ENCODE data around the gene SMG6. TPM values are rescaled to one million over a fixed set of nuclear protein-coding genes. Genes with fewer than 3 reads are reported as not detected.

The SMG6 gene
- total and polyA plus RNA-seq, 2 of the 8 experiments (the other 6 are each of a cell fraction or from before 2014, with no cell fraction given) = 18.5 to 25.2 TPM

DNA sequence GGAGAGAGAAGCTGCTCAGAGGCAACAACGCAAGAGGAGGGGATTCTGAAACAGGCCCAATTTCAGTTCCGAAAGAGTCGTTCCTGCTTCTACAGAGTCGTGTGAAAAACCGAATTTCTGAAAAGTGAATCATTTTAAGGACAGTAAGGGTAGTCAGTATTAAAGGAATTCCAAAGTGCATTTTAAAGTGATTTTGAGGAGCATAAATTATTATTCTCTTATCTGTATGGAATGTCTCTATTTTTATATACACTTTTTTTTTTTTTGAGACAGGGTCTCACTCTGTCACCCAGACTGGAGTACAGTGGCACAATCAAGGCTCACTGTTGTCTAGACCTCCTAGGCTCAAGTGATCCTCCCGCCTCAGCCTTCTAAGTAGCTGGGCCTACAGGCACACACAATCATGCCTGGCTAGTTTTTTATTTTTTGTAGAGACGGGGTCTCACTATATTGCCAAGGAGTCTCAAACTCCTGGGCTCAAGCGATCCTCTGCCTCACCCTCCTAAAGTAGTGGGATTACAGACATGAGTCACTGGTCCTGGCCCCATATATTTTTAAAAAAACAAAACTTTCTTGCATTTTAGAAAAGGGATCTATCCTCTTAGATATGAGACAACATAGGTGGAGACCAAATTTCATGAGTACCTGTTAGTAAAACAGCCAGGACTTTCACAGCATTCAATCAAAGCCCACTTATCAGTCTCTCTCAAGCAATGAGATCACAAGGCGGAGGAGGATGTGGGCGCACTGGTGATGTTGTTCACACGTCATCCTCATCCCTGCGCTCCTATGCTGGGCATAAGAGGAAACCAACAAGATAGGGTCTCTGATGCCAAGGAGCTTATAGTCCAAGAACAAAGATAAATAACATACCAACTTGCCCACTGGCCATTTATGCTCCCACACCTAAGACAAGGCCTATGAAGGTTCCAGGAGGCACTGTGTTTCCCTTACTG, 53.2 kb downstream of the SMG6 start:
- H2BK120ac ChIP-seq (replicated peaks; ENCODE audit: low read depth, low read length) = no peak overlapping the region
- no peaks in the 10 kb centered on the region for H3K9me3 ChIP-seq (ENCODE audit: insufficient read depth in 2 of 2, low read depth in 1 of 2, low read length in 1 of 2)
- ChIA-PET POLR2A (ENCODE audit: partially characterized antibody) (interaction anchor here (0.6 to 1.2 kb wide), 2 partner anchors 83 to 155 kb away, joined by 3 read pairs; no protein-coding TSS in a partner anchor), CTCF (ENCODE audit: partially characterized antibody) (interaction anchor here (0.5 to 3.8 kb wide), 7 partner anchors 32 to 252 kb away, joined by 3 to 14 read pairs (median 3); no protein-coding TSS in a partner anchor)
- no peak overlapping the region for H2BK20ac ChIP-seq (ENCODE audit: low read length)
- peaks cover 0 to 2% (median 0%) of the 10 kb centered on the region in 4 experiments; a peak in 2 of 8 replicates for H3K36me3 ChIP-seq (ENCODE audit: control insufficient read depth in 2 of 4, insufficient read depth in 4 of 4, low read length in 3 of 4)
- H2BK12ac ChIP-seq (ENCODE audit: low read depth, low read length) = no peak overlapping the region
- no peaks in the 10 kb centered on the region for H3K23me2 ChIP-seq (ENCODE audit: low read depth, low read length)
- H3K23ac ChIP-seq (ENCODE audit: insufficient read length) = no peak overlapping the region
- no peaks in the 10 kb centered on the region for H3K79me2 ChIP-seq (ENCODE audit: control insufficient read depth in 1 of 2, insufficient read depth in 2 of 2, low read length in 2 of 2)
- no peak overlapping the region for H3K4me3 ChIP-seq (ENCODE audit: extremely low read depth in 1 of 4, insufficient read depth in 2 of 4, low read depth in 3 of 4, low read length in 4 of 4)
- no peak overlapping the region for H3K56ac ChIP-seq (replicated peaks; ENCODE audit: insufficient read length, low read depth, low read length)
- no peak overlapping the region for H2AK5ac ChIP-seq (ENCODE audit: low read depth, low read length)
- no peak overlapping the region for H2AFZ ChIP-seq (ENCODE audit: low read length)
- H3K18ac ChIP-seq (ENCODE audit: extremely low read depth, low read length) = no peak overlapping the region
- no peaks in the 10 kb centered on the region for H3K79me1 ChIP-seq (ENCODE audit: low read depth, low read length)
- no peak overlapping the region for H2BK15ac ChIP-seq (ENCODE audit: low read length)
- no peak for DNase-seq (ENCODE audit: low read depth in 1 of 2, low spot score in 2 of 2)
- H4K20me1 ChIP-seq (replicated peaks in 1 of 2; ENCODE audit: control insufficient read depth in 1 of 2, insufficient read depth in 2 of 2, low read length in 2 of 2) = peaks cover 0 to 2% of the 10 kb centered on the region in 2 experiments
- no peaks in the 10 kb centered on the region for H3K4me1 ChIP-seq (replicated peaks in 1 of 4; ENCODE audit: control insufficient read depth in 3 of 4, insufficient read depth in 4 of 4, low read length in 3 of 4)
- no peak overlapping the region for H3K14ac ChIP-seq (ENCODE audit: insufficient read length)
- 92% methylated on average over 12 of the region's 12 CpGs; no CpG with 5 or more reads in 1 of the 2 experiments for WGBS, 2 experiments (ENCODE audit: extremely low coverage in 1 of 2, insufficient coverage in 1 of 2, insufficient read length in 1 of 2, insufficient replicate concordance in 2 of 2, low coverage in 1 of 2, low lambda C conversion rate in 2 of 2, missing lambda C conversion rate in 1 of 2)
- TF ChIP-seq EP300 (IDR thresholded peaks at IDR 0.05; ENCODE audit: borderline replicate concordance in 1 of 2, low read depth in 2 of 2, low read length in 2 of 2) (no peak), NANOG (IDR thresholded peaks at IDR 0.05; ENCODE audit: insufficient read depth, low read depth, low read length, poor library complexity, severe bottlenecking) (no peak), JUND (IDR thresholded peaks at IDR 0.05; ENCODE audit: low read length) (no peak), ZNF274 (IDR thresholded peaks at IDR 0.05; ENCODE audit: borderline replicate concordance, extremely low read depth, low read length) (no peak), PHF8 (conservative IDR thresholded peaks at IDR 0.05; ENCODE audit: low read depth, low read length) (no peak), SP2 (IDR thresholded peaks at IDR 0.05; ENCODE audit: low read length) (no peak)
- TF ChIP-seq, protein P1, sequence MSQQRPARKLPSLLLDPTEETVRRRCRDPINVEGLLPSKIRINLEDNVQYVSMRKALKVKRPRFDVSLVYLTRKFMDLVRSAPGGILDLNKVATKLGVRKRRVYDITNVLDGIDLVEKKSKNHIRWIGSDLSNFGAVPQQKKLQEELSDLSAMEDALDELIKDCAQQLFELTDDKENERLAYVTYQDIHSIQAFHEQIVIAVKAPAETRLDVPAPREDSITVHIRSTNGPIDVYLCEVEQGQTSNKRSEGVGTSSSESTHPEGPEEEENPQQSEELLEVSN (IDR thresholded peaks at IDR 0.05) = no peak
- no peak for FAIRE-seq
- no peak overlapping the region for H3K4me2 ChIP-seq (ENCODE audit: insufficient read depth in 1 of 2, low read depth in 2 of 2, low read length in 2 of 2)
- no peak overlapping the region for H3K27ac ChIP-seq (ENCODE audit: low read depth, low read length)
- H3K9ac ChIP-seq (replicated peaks in 1 of 4; ENCODE audit: extremely low read depth in 1 of 4, low read depth in 3 of 4, low read length in 3 of 4) = no peak overlapping the region
- no peak overlapping the region for H4K5ac ChIP-seq (ENCODE audit: insufficient read length, low read depth, low read length)
- no peak overlapping the region for H2BK5ac ChIP-seq (ENCODE audit: low read depth, low read length)
- H3K27me3 ChIP-seq (replicated peaks in 1 of 4; ENCODE audit: control insufficient read depth in 3 of 4, extremely low read depth in 1 of 4, insufficient read depth in 3 of 4, low read length in 3 of 4) = no peaks in the 10 kb centered on the region
- no peak overlapping the region for H4K91ac ChIP-seq (replicated peaks; ENCODE audit: insufficient read length, low read length)
- no peak overlapping the region for H3K4ac ChIP-seq (replicated peaks; ENCODE audit: insufficient read length, low read depth, low read length)
- no peak overlapping the region for H4K8ac ChIP-seq (ENCODE audit: extremely low read depth, insufficient read depth, low read length)
